OCI-LY7 (cell line): Measurements from ENCODE around the gene TOLLIP.
"Not testable (repeated sequence)": the region's sequence is repeated elsewhere in the genome, so short reads cannot be mapped to it uniquely, and the experiment has no call there.

ENCODE experiments used
- CTCF ChIP-seq: fragments of 200-600 bp; sonication (generic); conservative IDR thresholded peaks from 2 replicates; pipeline ENCODE4 v1.5.1; 2014; ENCODE audit warnings: mild to moderate bottlenecking, antibody characterized with exemption, low read length, moderate library complexity, mixed read lengths
- EZH2phosphoT487 ChIP-seq: fragments of 200-600 bp; sonication (generic); IDR thresholded peaks from 2 replicates; pipeline ENCODE4 v1.6.1; 2018; ENCODE audit warnings: low read depth, borderline replicate concordance, mild to moderate bottlenecking, mixed run types, antibody characterized with exemption, low read length, moderate library complexity, mixed read lengths

- TF ChIP-seq CTCF, EZH2phosphoT487: not testable (repeated sequence)
These were observed 63.1 kb downstream of the TOLLIP start for GRCh38 chr11:1246301-1246700.
